ENCODE measurements around the gene UCN. TPM values are rescaled to one million over a fixed set of nuclear protein-coding genes. Genes with fewer than 3 reads are reported as not detected.

Gene UCN
- total RNA-seq, 1 experiment from 2014 or later, result 2.8 TPM

- CTCF ChIA-PET, result interaction anchor here (0.6 kb wide), 1 partner anchor 59 kb away, joined by 7 read pairs; no protein-coding TSS in a partner anchor
- no peak for DNase-seq
- Histone ChIP-seq H3K4me3 (no peak overlapping the region), H3K4me1 (replicated peaks; ENCODE audit: insufficient read depth) (peaks cover 33% of the 10 kb centered on the region), H2AFZ (no peak overlapping the region), H3K4me2 (no peak overlapping the region), H3K36me3 (ENCODE audit: low read depth) (no peaks in the 10 kb centered on the region), H3F3A (ENCODE audit: insufficient read depth, low read depth) (peaks cover 35% of the 10 kb centered on the region), H3K27me3 (ENCODE audit: insufficient read depth, low read depth) (no peaks in the 10 kb centered on the region), H3K9me2 (ENCODE audit: insufficient read depth) (no peaks in the 10 kb centered on the region), H3K27ac (no peak overlapping the region), H4K20me1 (ENCODE audit: insufficient read depth) (no peaks in the 10 kb centered on the region), H3K9me3 (ENCODE audit: insufficient read depth, low read depth) (no peaks in the 10 kb centered on the region), H3K79me2 (ENCODE audit: low read depth) (no peaks in the 10 kb centered on the region)
- intact Hi-C loops (cut with micrococcal nuclease; ENCODE audit: unreplicated experiment), result no loop called here
- POLR2A ChIA-PET (ENCODE audit: unreplicated experiment), result no interaction called here
- TF ChIP-seq CTCF (conservative IDR thresholded peaks at IDR 0.05) (no peak), EZH2 (IDR thresholded peaks at IDR 0.05; ENCODE audit: low read depth) (no peak)
- no TSS peak for BruUV-seq (replicated peaks)
Measured at GRCh38 chr2:27294928-27295327, 13.3 kb downstream of the UCN start.

- Histone ChIP-seq H3K27me3 (ENCODE audit: insufficient read depth, low read depth) (no peaks in the 10 kb centered on the region), H3K36me3 (ENCODE audit: low read depth) (no peaks in the 10 kb centered on the region), H3K9me3 (ENCODE audit: insufficient read depth, low read depth) (no peaks in the 10 kb centered on the region), H2AFZ (no peak overlapping the region), H3K4me1 (replicated peaks; ENCODE audit: insufficient read depth) (peaks cover 33% of the 10 kb centered on the region), H3F3A (ENCODE audit: insufficient read depth, low read depth) (peaks cover 35% of the 10 kb centered on the region), H4K20me1 (ENCODE audit: insufficient read depth) (no peaks in the 10 kb centered on the region), H3K9me2 (ENCODE audit: insufficient read depth) (no peaks in the 10 kb centered on the region), H3K27ac (peak overlapping the region; percentile 81), H3K79me2 (ENCODE audit: low read depth) (no peaks in the 10 kb centered on the region), H3K4me3 (no peak overlapping the region), H3K4me2 (peak overlapping the region; percentile 58)
- ChIA-PET CTCF (interaction anchor here (1.1 to 2.6 kb wide), 3 partner anchors 10 to 275 kb away, joined by 3 to 22 read pairs (median 17); partner anchors contain the start of gene TRIM54), POLR2A (ENCODE audit: unreplicated experiment) (interaction anchor here (0.6 kb wide), 1 partner anchor 42 kb away, joined by 3 read pairs; no protein-coding TSS in a partner anchor)
- BruUV-seq (replicated peaks), result no TSS peak
- no peak for DNase-seq
- no peak for TF ChIP-seq EZH2 (IDR thresholded peaks at IDR 0.05; ENCODE audit: low read depth)
- intact Hi-C loops (cut with micrococcal nuclease; ENCODE audit: unreplicated experiment), result no loop called here
Measured at GRCh38 chr2:27291865-27292264, 16.4 kb downstream of the UCN start.

- Histone ChIP-seq H3K27me3 (ENCODE audit: insufficient read depth, low read depth) (no peaks in the 10 kb centered on the region), H4K20me1 (ENCODE audit: insufficient read depth) (no peaks in the 10 kb centered on the region), H3K9me2 (ENCODE audit: insufficient read depth) (no peaks in the 10 kb centered on the region), H3K4me3 (no peak overlapping the region), H3K9me3 (ENCODE audit: insufficient read depth, low read depth) (no peaks in the 10 kb centered on the region), H3K4me2 (no peak overlapping the region), H3F3A (ENCODE audit: insufficient read depth, low read depth) (peaks cover 35% of the 10 kb centered on the region), H3K36me3 (ENCODE audit: low read depth) (no peaks in the 10 kb centered on the region), H3K27ac (no peak overlapping the region), H2AFZ (no peak overlapping the region), H3K79me2 (ENCODE audit: low read depth) (no peaks in the 10 kb centered on the region), H3K4me1 (replicated peaks; ENCODE audit: insufficient read depth) (peaks cover 33% of the 10 kb centered on the region)
- TF ChIP-seq CTCF (conservative IDR thresholded peaks at IDR 0.05) (no peak), EZH2 (IDR thresholded peaks at IDR 0.05; ENCODE audit: low read depth) (no peak)
- ChIA-PET CTCF (interaction anchor here (0.6 kb wide), 1 partner anchor 124 kb away, joined by 4 read pairs; no protein-coding TSS in a partner anchor), POLR2A (ENCODE audit: unreplicated experiment) (no interaction called here)
- BruUV-seq (replicated peaks), result no TSS peak
- intact Hi-C loops (cut with micrococcal nuclease; ENCODE audit: unreplicated experiment), result no loop called here
- no peak for DNase-seq
Measured at GRCh38 chr2:27290549-27290948, 17.7 kb downstream of the UCN start.

GRCh38 chr2:27288610-27289009, 19.6 kb downstream of the UCN start:
- Histone ChIP-seq H3F3A (ENCODE audit: insufficient read depth, low read depth) (peaks cover 29% of the 10 kb centered on the region), H3K9me2 (ENCODE audit: insufficient read depth) (no peaks in the 10 kb centered on the region), H3K9me3 (ENCODE audit: insufficient read depth, low read depth) (no peaks in the 10 kb centered on the region), H3K79me2 (ENCODE audit: low read depth) (no peaks in the 10 kb centered on the region), H3K4me1 (replicated peaks; ENCODE audit: insufficient read depth) (peaks cover 36% of the 10 kb centered on the region), H3K4me3 (no peak overlapping the region), H3K27me3 (ENCODE audit: insufficient read depth, low read depth) (no peaks in the 10 kb centered on the region), H3K4me2 (no peak overlapping the region), H2AFZ (no peak overlapping the region), H3K27ac (no peak overlapping the region), H4K20me1 (ENCODE audit: insufficient read depth) (no peaks in the 10 kb centered on the region), H3K36me3 (ENCODE audit: low read depth) (no peaks in the 10 kb centered on the region)
- intact Hi-C loops (cut with micrococcal nuclease; ENCODE audit: unreplicated experiment), result no loop called here
- no TSS peak for BruUV-seq (replicated peaks)
- no peak for DNase-seq
- TF ChIP-seq EZH2 (IDR thresholded peaks at IDR 0.05; ENCODE audit: low read depth) (no peak), CTCF (conservative IDR thresholded peaks at IDR 0.05) (no peak)
- ChIA-PET POLR2A (ENCODE audit: unreplicated experiment) (no interaction called here), CTCF (no interaction called here)

Data from PC-9 (cell line).